ENCODE data around the gene SLC44A4.

GRCh38 chr6:31915351-31915750, 36.6 kb upstream of the SLC44A4 start:
- TF ChIP-seq EZH2phosphoT487 (IDR thresholded peaks at IDR 0.05; ENCODE audit: borderline replicate concordance, low read length): no peak
- TF ChIP-seq, protein P1, sequence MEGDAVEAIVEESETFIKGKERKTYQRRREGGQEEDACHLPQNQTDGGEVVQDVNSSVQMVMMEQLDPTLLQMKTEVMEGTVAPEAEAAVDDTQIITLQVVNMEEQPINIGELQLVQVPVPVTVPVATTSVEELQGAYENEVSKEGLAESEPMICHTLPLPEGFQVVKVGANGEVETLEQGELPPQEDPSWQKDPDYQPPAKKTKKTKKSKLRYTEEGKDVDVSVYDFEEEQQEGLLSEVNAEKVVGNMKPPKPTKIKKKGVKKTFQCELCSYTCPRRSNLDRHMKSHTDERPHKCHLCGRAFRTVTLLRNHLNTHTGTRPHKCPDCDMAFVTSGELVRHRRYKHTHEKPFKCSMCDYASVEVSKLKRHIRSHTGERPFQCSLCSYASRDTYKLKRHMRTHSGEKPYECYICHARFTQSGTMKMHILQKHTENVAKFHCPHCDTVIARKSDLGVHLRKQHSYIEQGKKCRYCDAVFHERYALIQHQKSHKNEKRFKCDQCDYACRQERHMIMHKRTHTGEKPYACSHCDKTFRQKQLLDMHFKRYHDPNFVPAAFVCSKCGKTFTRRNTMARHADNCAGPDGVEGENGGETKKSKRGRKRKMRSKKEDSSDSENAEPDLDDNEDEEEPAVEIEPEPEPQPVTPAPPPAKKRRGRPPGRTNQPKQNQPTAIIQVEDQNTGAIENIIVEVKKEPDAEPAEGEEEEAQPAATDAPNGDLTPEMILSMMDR (conservative IDR thresholded peaks at IDR 0.05; ENCODE audit: low read depth, low read length): no peak
